DMS114 treated with DMSO at 0.1 percent for 48 hours (cell line): ENCODE measurements around the gene CACNA1D.
"Not testable (repeated sequence)": the region's sequence is repeated elsewhere in the genome, so short reads cannot be mapped to it uniquely, and the experiment has no call there.

Experiments used
- DNase-seq: peaks from one replicate; lab custom pipeline; 2025; ENCODE audit not compliant: unreplicated experiment; lab: John Stamatoyannopoulos, UW

CACNA1D gene

DNA sequence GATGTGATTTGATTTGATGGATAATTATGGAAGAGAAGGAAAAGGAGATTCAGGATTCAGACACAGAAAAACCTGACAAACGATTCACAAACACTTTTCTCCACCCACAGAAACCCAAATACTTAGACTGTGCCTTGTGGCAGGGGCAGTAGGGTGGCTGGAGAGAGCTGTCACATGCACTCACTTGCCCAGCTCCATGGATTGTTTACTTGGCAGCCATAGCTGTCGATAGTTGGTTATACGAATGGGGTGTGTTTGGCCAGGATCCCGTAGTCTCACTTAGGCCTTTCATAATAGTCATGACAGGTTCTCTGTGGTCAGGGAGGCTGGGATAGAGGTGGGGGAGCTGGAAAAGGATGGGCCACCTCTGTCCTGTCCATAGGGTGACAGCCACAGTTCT lies 76.9 kb downstream of the CACNA1D start:
- DNase-seq = no peak

DNA sequence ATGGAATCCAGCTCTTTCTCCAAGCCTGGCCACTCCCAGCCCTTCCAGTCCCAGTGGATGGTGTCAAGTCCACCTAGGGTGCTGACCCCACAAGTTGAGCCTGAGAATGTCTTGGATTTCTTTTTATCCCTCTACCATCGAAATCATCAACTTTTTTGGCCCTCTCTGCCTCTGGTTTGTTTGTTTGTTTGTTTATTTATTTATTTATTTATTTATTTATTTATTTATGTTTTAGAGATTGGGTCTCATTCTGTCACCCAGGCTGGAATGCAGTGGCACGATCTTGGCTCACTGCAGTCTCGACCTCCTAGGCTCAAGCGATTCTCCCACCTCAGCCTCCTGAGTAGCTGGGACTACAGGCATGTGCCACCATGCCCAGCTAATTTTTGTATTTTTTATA lies 77.8 kb downstream of the CACNA1D start:
- not testable (repeated sequence) for DNase-seq

DNA sequence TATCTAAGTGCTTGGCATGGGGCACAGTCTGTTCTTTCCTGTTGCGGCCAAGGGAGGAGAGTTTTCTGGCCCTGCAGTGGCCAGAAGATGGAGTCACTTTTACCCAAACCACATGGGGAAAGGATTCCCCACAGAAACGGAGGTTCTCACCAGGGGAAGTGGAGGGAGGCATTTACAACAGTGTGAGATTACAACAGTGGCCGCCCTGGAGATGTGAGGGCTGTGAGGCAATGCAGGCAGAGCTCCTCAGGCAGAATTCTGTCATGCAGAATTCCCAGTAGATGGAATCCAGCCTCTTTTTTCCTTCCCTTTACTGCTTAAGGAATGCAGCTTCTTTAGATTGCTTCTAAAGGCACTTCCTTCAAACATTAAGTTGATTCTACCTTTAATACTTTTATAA lies 83.1 kb downstream of the CACNA1D start:
- no peak for DNase-seq

DNA sequence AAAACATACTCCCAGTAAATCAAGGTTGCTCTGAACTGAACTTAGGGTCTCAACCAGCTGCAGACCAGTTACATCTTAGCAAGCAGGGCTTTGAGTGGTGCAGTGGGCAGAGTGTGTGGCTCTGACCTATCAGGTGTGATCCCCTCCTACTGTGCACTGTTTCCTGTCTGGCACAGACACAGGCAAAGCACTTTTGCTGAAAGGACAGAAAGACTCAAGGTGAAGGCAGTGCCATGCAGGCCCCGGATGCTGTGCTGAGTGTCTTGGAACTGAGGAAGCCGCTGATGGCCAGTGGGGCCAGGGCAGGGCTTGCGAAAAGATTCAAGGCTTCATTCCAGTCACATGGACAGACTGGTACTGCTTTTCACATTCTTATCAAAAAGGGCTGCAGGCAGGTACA lies 85.2 kb downstream of the CACNA1D start:
- DNase-seq = no peak

DNA sequence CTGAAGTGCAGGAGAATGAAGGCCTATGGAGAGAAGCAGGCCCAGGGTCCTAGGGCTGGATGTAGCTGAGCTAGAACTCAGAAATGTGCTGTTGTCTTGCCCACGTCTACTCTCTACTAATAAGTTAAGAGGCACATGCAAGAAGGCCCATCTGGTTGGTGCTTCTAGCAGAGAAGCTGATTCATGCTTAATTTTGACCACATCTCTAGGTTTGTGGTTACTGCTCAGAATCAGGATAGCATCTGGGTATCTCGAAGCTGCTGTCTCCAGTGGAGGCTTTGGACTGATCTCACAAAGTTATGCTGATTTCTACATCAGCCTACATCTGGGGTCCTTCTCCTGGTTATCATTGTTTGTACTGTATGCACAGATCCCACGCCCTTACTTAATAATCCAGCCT lies 87.3 kb downstream of the CACNA1D start:
- DNase-seq = no peak

DNA sequence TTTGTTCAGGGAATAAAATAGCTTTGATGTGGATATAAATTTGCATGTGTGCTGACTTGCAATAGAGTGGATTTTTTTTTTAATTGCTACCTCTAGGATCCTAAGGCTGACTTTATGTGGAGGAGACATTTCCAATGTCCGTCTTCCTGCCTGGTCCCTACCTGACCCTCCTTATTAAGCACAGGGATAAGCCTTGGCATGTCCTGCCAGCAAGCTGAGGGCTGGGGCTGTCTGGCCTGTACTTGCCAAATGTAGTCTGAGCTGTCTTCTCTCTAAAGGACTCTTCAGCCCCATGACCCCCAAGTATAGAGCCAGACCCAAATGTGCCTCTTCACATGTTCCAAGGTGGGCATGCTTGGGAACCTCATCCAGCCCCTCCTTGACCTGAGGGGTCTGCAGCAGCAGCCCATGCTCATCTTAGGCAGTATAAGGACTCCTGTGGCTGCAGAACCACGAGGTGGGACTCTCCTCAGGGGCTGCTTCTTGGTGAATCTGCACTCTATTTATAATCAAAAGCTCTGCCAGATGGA lies 88.8 kb downstream of the CACNA1D start:
- DNase-seq = no peak

DNA sequence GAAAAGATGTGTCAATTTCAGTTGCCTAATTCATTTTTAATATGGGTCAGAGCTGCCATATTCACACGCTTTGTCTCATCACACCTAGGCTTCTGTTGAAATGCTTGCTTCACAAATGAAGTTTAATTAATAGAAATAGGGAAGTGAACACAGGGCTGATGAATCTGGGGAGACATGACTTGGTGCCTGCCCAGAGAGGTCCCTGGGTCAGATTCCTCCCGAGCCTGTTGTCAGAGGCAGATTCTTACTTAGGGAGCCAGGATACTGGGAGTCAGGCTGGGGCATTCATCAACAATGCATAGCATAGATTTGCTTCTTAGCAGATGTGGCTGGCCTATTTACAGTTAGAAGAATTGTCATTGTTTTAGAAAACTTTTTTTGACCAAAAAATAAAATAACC lies 90.6 kb downstream of the CACNA1D start:
- no peak for DNase-seq

DNA sequence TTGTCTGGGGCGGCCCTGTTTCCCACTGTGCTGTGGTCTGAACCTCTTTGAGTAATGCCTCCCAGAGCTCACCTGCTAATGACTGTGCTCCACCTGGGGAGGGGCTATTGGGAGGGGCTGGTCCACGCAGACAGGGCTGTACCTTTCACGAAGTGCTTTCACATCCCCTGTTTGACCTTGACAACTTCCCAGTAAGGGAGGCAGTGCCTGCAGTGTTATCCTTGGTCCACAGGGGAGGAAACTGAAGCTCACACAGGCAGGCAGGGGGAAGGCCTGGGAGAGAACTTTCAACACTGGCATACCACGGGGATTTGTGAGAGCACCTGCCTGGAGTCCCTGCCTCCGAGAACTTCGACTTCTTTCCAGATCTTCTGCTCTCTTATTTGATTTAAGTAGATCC lies 91.2 kb downstream of the CACNA1D start:
- DNase-seq = no peak

DNA sequence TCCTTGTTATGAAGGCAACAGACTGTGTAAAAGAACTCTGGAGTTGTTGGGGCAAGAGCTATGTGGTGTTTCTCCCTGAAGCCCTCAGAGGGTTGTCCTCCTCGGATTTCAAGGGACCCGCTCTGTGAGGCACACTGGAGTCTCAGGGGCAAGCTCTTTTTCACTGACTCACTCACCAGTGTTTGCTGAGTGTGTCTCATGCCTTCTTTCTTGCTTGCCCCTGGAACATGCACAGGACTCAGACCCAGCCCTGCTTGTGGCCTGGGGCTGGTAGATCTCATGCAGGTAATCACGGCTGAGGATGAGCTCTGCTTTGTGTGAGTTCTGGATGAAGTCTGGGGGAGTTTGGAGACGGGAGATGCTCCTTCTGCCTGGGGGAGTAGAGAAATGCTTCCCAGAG lies 93.7 kb downstream of the CACNA1D start:
- DNase-seq = no peak

DNA sequence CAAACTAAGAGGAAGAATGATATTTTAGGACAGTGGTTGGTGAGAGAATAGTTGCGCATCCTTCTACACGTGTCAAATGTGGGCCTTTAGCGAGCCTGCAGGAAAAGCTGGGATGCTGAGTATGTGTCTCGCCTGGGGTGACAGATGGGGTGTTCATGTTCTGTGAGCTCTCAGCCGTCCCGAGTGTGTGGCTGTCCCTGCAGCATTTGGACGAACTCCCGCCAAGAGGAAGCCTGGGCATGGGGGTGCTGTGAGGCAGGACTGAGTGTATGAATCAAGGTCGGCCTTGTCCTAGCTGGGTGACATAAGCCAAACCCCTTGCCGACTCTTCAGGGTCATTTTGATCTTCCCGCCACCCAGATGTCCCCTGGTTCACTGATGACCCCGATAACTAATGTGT lies 94.8 kb downstream of the CACNA1D start:
- DNase-seq = no peak

DNA sequence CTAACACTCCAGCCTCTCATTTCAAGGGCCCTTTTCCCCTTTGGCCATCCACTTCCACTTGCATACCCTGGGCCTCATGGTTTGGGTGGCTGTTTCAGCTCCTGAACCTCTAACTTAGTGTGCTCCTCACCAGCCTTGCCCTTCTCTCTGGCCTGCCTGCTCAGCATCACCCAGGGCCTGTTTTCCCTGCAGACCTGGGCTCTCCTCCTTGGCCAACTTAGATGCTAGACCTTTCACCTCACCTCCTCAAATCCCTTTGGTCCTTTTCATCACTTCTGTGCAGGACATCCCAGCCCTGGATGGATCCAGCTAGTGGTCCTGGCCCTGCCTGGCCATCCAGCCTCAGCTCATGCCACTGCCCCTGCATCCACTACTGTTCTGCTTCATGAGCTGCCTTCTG lies 95.4 kb downstream of the CACNA1D start:
- DNase-seq = no peak

DNA sequence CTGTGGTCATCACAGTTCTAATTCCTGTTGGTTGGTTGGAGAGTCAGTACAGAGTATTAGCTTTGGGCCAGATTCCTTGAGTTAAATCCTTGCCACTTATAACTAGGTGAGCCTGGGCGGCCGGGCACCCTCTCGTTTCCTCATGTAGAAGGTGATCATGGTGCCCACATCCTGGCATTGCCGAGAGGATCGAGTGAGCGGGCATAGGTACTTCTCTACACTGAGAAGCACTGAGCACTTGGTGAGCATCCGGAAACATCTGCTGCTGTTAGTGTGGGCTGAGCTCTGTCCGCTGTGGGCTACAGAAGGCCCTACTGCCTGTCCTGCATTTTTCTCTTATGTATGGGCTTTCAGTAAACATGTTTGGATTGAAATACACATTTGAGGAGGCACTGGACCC lies 96.2 kb downstream of the CACNA1D start:
- DNase-seq = no peak

DNA sequence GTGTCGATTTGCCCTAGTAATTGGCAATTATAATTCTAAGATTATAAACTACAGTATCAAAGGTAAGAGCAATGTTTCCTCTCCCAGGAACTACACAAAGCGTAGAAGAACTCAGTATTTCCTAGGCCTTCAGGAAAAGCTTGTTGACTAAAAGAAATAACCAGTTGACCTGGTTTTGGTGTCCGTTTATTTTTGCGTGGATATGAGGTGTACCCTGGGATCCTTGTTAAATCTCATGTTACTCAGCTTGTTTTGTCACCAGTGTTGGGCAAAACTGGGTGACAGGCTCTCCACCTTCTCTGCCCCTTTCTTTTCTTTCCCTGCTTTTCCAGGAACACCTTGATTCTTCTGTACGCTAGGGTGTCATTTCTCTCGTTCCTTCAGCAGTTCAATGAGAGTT lies 97.2 kb downstream of the CACNA1D start:
- no peak for DNase-seq

DNA sequence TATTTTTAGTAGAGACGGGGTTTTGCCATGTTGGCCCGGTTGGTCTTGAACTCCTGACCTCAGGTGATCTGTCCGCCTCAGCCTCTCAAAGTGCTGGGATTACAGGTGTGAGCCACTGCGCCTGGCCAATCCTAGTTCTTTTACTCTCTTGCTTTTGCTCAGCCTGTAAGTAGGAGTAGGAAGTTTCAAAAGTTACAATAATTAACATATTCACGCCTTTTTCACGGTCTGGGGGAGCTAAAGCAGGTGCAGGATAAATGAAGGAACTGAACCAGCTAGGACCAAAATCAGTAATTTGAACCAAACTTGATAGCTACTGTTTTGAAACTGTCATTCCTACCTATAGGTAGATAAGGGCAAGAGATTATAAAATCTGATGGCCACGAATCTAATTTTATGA lies 98.5 kb downstream of the CACNA1D start:
- no peak for DNase-seq

DNA sequence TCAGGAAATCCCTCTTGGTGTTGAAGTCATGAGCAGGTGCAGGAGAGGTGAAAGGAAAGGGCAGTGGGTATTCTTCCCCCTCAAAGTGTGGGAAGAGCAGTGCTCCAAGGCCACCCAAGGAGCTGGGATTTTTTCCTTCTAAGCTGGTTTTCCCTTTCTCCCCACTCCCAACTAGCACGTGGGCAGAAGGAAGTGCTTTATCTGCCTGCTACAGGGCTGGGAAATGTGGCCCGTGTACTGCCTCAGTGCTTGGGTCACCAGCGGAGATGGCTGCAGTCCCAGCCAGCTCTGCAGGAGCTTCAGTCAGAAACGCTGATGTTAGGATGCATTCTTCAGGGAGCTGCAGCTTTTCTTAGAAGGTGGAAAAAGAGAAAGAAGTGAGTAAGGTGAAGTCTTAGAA lies 99.2 kb downstream of the CACNA1D start:
- DNase-seq = no peak

DNA sequence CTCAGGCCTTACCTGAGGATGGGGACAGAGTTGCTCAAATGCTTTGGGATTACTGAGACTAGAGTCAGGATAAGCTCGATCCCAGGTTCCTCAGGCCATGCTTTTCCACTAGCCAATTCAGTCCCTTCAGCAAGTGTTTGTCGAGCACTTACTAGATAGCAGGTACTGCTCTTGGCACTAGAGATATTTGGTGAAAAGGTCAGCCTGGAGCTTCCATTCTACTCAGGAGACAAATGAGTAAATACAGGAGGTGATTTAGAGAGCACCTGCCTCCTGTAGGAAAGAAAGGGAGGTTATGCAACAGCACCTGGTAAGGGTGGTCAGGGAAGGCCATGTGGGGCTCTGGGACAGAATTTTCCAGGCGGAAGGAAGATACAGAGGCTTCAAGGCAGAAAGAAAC lies 99.9 kb downstream of the CACNA1D start:
- no peak for DNase-seq

DNA sequence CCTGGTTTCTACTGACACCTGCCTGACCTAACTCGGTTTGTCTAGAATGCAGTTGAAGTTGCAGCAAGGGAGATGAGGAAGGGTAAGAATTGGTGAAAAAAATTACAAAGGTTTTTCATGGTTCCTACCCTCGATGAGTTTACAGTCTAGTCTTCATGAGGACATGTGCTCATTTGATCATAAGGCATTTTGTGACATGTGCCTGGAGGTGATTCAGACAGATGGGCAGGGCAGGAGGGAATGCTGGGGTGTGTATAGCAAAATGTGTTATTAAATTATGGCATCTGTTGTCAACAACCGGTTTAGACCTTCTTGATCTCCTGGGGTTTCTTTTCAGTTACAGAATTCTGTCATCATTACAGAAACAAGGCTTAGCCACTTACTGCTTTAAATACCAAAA lies 101.2 kb downstream of the CACNA1D start:
- DNase-seq = no peak

DNA sequence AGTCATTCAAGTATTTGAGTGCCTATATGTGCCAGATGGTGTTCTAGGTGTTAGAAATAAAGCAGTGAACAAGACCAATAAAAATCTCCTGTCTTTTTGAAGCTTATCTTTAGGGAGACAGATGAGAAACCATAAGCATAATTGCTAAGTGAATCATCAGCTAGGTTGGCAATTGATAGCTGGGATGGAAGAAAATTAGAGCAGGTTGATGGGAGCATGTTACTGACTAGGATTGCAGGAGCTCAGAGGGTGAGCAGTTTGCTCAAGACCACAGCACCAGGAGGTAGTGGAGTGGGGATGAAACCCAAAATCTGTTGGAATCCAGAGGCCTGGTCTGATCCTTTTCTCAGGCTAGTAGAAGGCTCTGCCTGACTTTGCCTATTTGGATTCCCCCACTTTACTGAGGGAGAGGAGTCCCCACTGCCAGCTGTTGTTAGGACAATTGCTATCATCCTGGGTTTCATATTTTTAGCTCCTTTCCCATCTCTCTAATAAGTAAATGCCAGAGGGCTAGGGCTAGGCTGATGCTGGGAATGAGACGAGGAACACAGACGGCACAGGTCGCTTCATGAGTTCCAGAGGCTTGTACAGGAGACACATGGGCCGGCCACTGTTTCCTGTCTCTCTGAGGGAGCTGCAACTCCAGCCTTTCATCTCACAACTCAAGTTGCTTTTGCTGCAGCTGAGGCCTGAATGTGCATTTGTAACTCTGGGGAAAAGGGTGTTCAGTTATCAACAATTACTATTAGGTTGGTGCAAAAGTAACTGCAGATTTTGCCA lies 102.9 kb downstream of the CACNA1D start:
- DNase-seq = no peak

DNA sequence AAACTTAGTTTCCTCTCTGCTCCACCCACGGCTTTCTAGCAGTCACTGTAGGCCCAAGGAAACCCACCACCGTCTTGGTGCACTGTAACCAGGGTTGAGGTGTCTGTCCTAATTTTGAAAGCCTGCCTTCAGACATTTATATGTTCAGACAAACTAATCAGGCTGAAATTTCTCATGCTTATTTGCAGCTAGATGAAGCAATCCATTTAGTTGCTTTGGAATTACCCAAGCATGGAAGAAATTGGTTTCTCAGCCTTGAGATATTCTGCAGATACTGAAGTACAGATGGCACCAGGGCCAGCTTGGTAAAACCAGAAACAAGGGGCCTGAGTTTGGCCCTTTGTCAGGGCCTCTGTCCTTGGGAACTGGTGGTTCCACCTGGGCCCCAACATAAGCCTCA lies 105.4 kb downstream of the CACNA1D start:
- DNase-seq = no peak

DNA sequence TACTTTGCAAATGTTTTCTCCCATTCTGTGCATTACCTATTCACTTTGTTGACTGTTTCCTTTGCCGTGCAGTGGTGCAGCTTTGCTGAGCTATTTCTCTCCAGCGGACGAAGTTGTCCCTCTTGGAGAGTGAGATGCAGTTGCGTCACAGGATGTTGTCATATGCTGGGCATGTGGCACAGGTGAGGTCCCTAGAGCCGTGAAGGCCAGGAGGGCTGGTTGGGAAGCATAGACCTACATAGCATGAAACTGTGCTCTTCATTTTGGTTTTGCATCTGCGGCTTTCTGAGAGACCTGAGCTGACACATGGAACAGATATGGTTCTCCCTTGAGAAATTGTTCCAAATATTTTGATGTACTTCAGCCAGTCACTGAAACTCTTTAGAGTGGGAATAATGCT lies 108.5 kb downstream of the CACNA1D start:
- no peak for DNase-seq

DNA sequence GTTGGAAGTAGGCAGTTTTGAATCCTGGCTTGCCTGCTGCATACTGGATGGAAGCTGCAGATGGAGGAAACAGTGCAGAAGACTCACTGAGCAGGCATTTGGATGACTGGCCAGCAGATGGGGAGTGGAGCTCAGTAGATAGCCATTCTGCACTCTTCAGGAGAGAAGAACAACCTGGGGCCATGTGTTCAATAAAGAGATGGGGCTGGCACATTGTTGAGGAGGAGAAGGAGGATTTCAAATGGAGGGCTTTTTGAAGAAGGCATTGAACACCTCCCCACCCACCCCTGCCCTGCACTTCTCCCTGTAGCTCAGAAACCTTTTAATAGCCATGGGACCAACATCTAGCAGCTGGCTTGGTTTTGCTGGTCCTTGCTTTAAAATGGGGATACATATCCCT lies 109.8 kb downstream of the CACNA1D start:
- DNase-seq = no peak

DNA sequence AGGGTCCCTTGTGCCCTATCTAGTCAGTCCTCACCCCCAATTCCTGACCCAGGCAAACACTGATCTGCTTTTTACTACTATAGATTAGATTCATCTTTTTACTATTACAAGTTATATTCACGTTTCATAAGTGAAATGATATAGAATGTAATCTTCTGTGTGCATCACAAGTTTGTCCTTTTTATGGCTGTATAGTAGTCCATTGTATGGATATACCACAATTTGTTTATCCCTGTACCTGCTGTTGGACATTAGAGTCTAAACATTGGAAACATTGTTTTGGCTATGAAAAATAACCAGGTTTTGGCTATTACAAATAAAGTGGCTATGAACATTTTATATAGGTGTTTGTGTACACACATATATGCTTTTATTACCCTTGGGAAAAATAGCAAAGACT lies 112.4 kb downstream of the CACNA1D start:
- no peak for DNase-seq

DNA sequence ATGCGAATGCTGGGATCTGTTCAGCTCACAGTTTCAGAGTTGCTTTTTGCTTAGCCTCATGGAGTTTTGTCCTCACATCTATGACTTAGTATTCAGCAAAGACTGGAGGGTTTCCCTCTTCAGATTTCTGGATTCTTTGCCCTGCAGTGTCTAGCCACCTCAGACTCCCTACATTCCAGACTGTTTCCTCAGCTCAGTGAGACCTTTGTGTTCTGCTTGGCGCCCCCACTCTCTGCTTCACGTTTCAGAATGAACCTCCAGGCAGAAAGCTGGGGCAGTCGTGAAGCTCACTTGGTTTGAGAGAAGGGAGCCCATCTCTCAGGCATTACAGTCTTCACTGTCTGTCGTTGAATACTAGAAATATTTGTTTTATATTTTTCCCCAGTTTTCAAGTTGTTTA lies 118.1 kb downstream of the CACNA1D start:
- no peak for DNase-seq
